Stimulated activated naive B cell treated with anti-CD40 and anti-IgM and Interleukin-4, amounts not matched to agents 10 μg/mL and 1 μg/mL and 100 μg/mL, for 72 hours (primary cell): ENCODE data around the gene TSPAN17.
A peak's percentile ranks its signal among the peaks of the same experiment; 100 is the strongest.
"Not testable (repeated sequence)": the region's sequence is repeated elsewhere in the genome, so short reads cannot be mapped to it uniquely, and the experiment has no call there.

Experiments used
- ATAC-seq, 2 donors: fragments of 150-1000 bp; cut with Tn5 transposase; replicated peaks; 2 replicates each; pipeline ENCODE4 v1.10.0; 2021; ENCODE audit warnings: moderate library complexity in 1 of 2
- DNase-seq: peaks from one replicate; pipeline ENCODE4 v3.0.0; 2021
- H3K27ac Mint-ChIP-seq: one replicate; pipeline ENCODE4 v1.8.0; 2022; ENCODE audit warnings: mild to moderate bottlenecking, mixed read lengths
- H3K27me3 Mint-ChIP-seq, 2 donors: one replicate each; pipeline ENCODE4 v1.8.0; 2022; ENCODE audit warnings: mixed read lengths in 2 of 2
- H3K36me3 Mint-ChIP-seq, 2 donors: one replicate each; pipeline ENCODE4 v1.8.0; 2022; ENCODE audit warnings: mixed read lengths in 2 of 2, mild to moderate bottlenecking in 1 of 2
- H3K4me1 Mint-ChIP-seq, 2 donors: one replicate each; pipeline ENCODE4 v1.8.0; 2022; ENCODE audit warnings: mixed read lengths in 2 of 2, mild to moderate bottlenecking in 1 of 2
- H3K4me3 Mint-ChIP-seq, 2 donors: one replicate each; pipeline ENCODE4 v1.8.0; 2022; ENCODE audit warnings: mild to moderate bottlenecking in 2 of 2, mixed read lengths in 2 of 2, moderate library complexity in 1 of 2
- H3K9me3 Mint-ChIP-seq, 2 donors: one replicate each; pipeline ENCODE4 v1.8.0; 2022; ENCODE audit warnings: mixed read lengths in 2 of 2, mild to moderate bottlenecking in 1 of 2

The TSPAN17 gene, protein sequence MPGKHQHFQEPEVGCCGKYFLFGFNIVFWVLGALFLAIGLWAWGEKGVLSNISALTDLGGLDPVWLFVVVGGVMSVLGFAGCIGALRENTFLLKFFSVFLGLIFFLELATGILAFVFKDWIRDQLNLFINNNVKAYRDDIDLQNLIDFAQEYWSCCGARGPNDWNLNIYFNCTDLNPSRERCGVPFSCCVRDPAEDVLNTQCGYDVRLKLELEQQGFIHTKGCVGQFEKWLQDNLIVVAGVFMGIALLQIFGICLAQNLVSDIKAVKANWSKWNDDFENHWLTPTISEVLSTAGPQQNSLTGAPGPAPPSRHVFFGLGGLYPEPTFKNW

DNA sequence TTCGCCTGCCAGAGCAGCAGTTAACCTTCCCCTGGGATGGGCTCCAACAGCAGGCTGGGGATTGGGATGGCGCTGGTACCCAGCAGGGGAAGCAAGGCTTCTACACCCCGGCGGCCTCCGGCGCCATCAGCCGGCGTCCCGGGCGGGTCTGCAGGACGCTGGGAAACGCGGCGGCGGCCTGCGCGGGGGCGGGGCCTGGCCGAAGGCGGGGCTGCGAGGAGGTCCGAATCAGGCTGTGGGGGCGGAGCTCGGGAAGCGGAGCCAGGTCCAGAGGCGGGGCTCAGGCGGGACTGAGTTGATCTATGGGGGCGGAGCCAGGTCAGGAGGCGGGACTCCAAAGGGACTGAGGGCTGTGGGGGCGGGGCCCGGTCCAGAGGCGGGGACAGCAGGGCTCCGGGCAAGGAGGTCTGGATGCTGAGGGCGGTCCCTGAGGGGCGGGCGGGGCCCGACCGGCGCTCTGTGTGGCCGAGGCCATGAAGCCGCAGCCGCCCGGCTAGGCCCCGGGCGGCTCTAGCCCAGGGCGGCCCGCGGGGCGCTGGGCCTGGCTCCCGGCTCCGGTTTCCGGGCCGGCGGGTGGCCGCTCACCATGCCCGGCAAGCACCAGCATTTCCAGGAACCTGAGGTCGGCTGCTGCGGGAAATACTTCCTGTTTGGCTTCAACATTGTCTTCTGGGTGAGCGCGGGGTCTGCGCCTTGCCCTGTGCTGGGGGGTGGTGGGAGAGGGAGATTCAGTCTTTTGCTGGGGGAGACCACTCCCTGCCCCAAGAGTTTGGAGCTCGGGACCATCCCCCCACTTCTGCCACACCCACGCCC lies at the start of gene TSPAN17:
Gene TSPAN17, plus strand, starts transcription at position 455 of the 813 bp plus-strand sequence. Its CDS starts 132 bp downstream, at position 587.
- ATAC-seq: peak; percentile 93 to 98
- H3K27ac Mint-ChIP-seq: peak within 1 kb of the TSS; percentile 97
- peak; percentile 100 for DNase-seq
- H3K9me3 Mint-ChIP-seq: no peaks in the 10 kb centered on the region
- peak within 1 kb of the TSS; percentile 90 to 95 for H3K4me3 Mint-ChIP-seq
- H3K36me3 Mint-ChIP-seq: peaks cover 0 to 14% of the 10 kb centered on the region in 2 donors
- H3K27me3 Mint-ChIP-seq: no peaks in the 10 kb centered on the region
- H3K4me1 Mint-ChIP-seq: peaks cover 36 to 54% of the 10 kb centered on the region in 2 donors

DNA sequence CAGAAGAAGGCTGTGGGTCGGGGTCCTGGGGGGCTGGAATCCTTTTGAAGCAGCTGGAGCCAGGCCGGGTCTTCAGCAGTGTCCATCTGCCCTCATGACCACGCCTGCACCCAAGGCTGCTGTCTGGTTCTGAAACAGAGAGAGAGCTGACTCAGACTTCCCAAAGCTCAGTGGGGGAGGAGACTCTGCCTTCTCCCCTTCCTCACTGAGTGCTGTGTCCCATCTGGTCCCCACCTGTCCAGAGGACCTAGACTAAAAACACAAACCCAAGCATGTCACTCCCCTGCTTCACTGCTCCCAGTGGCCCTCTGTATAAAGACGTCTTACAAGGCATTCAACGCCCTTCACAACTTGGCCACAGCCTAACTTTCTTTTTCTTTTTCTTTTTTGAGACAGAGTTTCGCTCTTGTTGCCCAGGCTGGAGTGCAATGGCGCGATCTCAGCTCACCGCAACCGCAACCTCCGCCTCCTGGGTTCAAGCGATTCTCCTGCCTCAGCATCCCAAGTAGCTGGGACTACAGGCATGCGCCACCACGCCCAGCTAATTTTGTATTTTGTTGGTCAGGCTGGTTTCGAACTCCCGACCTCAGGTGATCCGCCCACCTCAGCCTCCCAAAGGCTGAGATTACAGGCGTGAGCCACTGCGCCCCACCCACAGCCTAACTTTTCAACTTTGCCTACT lies 47.4 kb upstream of the TSPAN17 start:
- H3K27me3 Mint-ChIP-seq: peaks cover 21 to 31% of the 10 kb centered on the region in 2 donors
- not testable (repeated sequence) for ATAC-seq, H3K27ac Mint-ChIP-seq, H3K36me3 Mint-ChIP-seq, H3K4me3 Mint-ChIP-seq, DNase-seq, H3K9me3 Mint-ChIP-seq, H3K4me1 Mint-ChIP-seq

DNA sequence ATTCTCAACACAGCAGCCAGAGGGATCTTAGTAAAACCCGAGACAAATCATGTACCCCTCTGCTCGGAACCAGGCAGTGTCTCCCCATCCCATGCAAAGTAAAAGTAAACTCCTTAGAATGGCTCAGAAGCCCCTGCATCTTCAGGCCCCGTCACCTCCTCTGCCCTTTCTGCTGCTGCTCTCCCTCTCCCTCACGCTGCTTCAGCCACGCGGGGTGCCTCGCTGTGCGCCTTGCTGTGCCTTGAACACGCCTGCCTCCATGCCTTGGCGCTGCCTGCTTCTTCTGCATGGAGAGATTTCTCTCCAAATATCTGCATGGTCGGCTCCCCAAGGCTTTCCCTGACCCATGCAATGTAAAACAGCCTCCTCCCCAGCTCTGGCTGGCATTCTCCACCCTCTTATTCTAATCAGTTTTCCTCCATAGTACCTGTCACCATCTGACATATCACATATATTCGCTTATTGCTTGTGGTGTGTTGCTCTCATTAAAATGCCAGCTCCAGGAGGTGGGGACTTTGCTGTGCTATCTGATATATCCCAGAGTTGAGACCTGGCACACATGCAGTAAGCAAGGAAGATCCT lies 45.3 kb upstream of the TSPAN17 start:
- DNase-seq (no peak), ATAC-seq (no peak)
- no peak overlapping the region for H3K27ac Mint-ChIP-seq
- H3K9me3 Mint-ChIP-seq: no peaks in the 10 kb centered on the region
- no peak overlapping the region for H3K4me3 Mint-ChIP-seq
- peaks cover 0 to 6% of the 10 kb centered on the region in 2 donors for H3K36me3 Mint-ChIP-seq
- H3K27me3 Mint-ChIP-seq: peaks cover 11 to 16% of the 10 kb centered on the region in 2 donors
- no peaks in the 10 kb centered on the region for H3K4me1 Mint-ChIP-seq

DNA sequence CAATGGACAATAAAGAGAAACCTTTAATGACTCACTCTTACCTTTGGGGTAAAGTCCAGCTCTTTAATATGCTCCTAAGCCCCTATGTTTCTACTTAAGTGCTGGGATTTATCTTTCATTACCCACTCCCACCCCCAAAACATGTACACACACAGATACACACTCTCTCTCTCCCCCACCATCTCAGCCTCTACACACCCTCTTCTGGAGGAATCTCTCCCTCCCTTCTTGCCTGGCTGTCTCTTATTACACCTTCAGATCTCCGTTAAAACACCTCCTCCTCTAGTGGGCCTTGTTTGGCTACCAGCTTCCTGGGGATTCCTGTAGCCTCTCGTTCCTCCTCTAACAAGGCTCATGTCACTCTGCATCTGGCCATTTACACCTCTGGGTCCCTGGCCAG lies 44.2 kb upstream of the TSPAN17 start:
- Mint-ChIP-seq H3K9me3 (no peaks in the 10 kb centered on the region), H3K4me3 (no peak overlapping the region), H3K4me1 (peaks cover 0 to 2% of the 10 kb centered on the region in 2 donors), H3K36me3 (peaks cover 0 to 6% of the 10 kb centered on the region in 2 donors), H3K27me3 (peaks cover 8 to 10% of the 10 kb centered on the region in 2 donors), H3K27ac (no peak overlapping the region)
- DNase-seq (no peak), ATAC-seq (no peak)

DNA sequence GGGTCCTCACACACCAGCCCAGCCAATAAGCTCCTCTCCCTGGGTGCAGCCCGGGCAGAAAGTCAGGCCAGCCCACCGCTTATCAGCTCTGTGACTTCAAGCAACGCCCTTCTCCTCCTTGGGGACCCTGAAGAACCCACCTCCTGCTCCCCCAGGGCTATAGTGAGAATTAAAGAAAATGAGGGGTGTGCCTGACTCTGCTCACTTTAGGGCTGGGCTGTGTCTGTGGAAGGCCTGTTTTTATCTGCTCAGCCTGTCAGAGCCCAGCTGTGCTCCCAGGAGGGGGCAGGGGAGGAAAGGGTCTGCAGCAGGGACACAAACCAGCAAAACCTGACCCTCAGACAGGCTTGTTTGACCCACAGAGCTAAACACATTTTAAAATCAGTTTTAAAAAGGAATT lies 41.3 kb upstream of the TSPAN17 start:
- H3K27me3 Mint-ChIP-seq: peaks cover 7% of the 10 kb centered on the region in 2 donors
- ATAC-seq (no peak), DNase-seq (no peak)
- H3K4me3 Mint-ChIP-seq: no peak overlapping the region
- H3K36me3 Mint-ChIP-seq: peaks cover 1 to 6% of the 10 kb centered on the region in 2 donors
- no peak overlapping the region for H3K27ac Mint-ChIP-seq
- H3K9me3 Mint-ChIP-seq: no peaks in the 10 kb centered on the region
- peaks cover 9 to 10% of the 10 kb centered on the region in 2 donors for H3K4me1 Mint-ChIP-seq

DNA sequence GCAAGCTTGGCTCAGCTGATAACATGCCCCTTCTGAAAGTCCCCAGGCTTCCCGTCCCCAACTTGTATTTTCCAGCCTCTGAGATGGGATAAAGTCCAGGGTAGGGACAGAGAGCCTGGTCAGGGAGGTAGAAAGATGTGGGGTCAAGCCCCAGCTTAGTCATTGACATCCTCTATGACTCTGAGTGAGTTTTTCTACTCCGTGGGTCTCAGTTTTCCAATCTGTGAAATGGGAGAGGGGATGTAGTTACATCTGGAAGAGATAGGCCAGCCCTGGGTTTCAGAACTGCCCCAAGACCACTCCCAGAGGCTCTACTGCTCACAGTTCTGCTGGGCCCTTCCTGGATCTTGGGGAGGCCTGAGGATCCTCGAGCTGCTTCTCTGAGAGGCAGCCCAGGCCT lies 40.4 kb upstream of the TSPAN17 start:
- no peak for ATAC-seq
- no peak for DNase-seq
- H3K27ac Mint-ChIP-seq: no peak overlapping the region
- H3K4me1 Mint-ChIP-seq: peaks cover 9 to 13% of the 10 kb centered on the region in 2 donors
- no peak overlapping the region for H3K4me3 Mint-ChIP-seq
- H3K36me3 Mint-ChIP-seq: peaks cover 2 to 6% of the 10 kb centered on the region in 2 donors
- H3K27me3 Mint-ChIP-seq: peaks cover 13% of the 10 kb centered on the region in 2 donors
- H3K9me3 Mint-ChIP-seq: no peaks in the 10 kb centered on the region

DNA sequence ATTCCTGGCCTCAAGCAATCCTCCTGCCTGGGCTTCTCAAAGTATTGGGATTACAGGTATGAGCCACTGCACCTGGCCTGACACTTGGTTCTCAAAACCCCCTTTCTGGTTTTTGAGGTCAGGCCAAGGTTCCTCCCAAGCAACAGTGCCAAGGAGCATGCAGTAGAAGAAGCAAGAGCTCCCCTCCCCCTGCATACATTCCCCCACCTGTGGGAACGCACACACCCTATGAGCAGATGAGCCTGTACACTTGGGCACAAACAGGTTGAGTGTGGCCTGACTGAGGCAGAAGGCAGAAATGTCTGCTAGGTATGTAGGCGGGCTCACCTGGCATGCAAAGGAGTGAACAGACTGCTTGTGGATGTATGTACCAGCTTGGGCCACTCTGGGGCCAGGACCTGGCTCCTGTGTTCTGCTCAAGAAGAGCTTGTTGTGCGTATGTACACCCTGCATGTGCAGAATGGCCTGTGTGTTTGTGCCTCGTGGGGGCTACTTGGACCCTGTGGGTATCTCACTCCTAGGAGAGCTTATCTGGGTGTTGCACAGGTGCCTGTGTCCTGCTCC lies 39.1 kb upstream of the TSPAN17 start:
- peaks cover 23 to 24% of the 10 kb centered on the region in 2 donors for H3K27me3 Mint-ChIP-seq
- DNase-seq: no peak
- H3K36me3 Mint-ChIP-seq: peaks cover 2 to 6% of the 10 kb centered on the region in 2 donors
- peak overlapping the region; percentile 40 for H3K27ac Mint-ChIP-seq
- no peaks in the 10 kb centered on the region for H3K9me3 Mint-ChIP-seq
- H3K4me1 Mint-ChIP-seq: peaks cover 9 to 13% of the 10 kb centered on the region in 2 donors
- no peak for ATAC-seq
- peak overlapping the region; percentile 32 to 96 for H3K4me3 Mint-ChIP-seq

DNA sequence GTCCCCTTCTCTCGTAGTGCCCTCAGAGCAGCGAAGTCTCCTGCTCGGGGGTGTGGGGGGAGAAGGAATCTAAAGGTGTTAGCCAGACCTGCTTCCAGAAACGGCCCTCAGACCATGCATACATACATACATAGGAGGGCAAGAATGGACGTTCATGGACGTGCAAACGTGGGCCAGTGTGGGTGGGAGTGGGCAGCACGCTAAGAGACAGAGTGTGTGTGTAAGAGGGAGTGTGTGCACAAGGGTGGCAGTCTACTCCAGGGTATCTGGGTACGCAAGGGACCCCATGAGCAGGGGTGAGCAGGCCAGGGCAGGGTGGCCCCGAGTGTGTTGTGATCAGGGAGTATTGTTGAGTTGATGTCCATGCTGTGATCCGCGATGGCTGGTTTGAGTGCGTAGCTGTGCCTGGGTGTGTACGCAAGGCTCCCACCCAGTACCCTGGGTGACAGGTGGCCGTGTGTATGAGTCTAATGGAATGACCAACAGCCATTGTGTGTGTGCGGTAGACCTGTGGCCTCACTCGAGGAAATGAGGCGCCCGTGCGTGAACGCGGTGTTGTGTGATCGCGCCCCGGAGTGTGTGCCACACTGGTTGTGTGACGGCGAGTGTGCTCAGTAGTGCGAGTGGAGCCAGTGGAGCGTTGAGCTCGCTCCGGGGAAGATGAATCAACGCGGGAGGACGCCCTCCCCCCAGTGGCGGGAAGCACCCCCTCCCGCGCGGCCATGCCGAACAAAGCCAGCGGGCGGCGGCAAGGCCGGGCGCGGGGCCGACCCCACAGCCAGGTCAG lies 38.2 kb upstream of the TSPAN17 start:
- H3K4me3 Mint-ChIP-seq: peak overlapping the region; percentile 92 to 96
- ATAC-seq: peak; percentile 49 to 57
- peak overlapping the region; percentile 88 for H3K27ac Mint-ChIP-seq
- peaks cover 2 to 6% of the 10 kb centered on the region in 2 donors for H3K36me3 Mint-ChIP-seq
- peaks cover 24 to 31% of the 10 kb centered on the region in 2 donors for H3K27me3 Mint-ChIP-seq
- peaks cover 9 to 13% of the 10 kb centered on the region in 2 donors for H3K4me1 Mint-ChIP-seq
- no peaks in the 10 kb centered on the region for H3K9me3 Mint-ChIP-seq
- DNase-seq: peak; percentile 23

DNA sequence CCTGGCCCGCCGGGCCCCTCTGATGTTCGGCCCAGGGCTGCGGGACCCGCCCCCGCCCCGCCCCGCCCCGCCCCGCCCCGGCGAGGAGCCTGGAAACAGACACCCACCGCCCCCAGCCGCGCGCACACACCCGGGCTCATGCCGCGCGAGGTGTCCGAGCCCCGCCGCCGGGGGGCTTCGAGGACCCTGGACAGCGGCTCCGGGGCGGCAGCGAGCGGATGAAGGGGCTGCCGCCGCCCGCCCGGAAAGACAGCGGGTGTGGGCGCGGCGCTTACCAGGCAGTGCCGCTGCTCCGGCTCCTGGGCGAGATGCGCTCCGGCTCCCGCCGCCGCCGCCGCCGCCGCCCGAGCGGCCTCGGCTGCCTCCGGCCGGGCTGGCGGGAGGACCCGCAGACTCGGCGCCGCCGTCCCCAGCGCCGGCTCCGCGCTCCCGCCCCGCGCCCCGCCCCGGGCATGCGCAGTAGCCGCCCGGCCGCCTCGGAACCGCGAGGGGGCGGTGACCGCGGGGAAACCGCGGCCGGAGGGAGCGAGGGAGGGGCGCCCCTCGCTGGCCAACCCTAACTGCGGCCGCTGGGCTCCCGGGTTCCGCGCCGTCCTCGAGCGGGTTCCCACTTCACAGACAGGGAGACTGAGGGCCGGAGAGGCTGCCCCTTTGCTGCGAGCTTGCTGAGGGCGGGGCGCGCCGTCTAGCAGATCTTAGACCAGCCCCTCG lies 37.4 kb upstream of the TSPAN17 start, which contains the start of gene GPRIN1:
Gene GPRIN1, minus strand, starts transcription at position 433 of the 711 bp plus-strand sequence. CDS start 10,322 bp downstream, outside the sequence.
- peak within 1 kb of the TSS; percentile 92 to 96 for H3K4me3 Mint-ChIP-seq
- peak within 1 kb of the TSS; percentile 88 for H3K27ac Mint-ChIP-seq
- ATAC-seq (peak; percentile 75 to 83), DNase-seq (peak; percentile 55)
- peaks cover 27 to 36% of the 10 kb centered on the region in 2 donors for H3K27me3 Mint-ChIP-seq
- peaks cover 9 to 13% of the 10 kb centered on the region in 2 donors for H3K4me1 Mint-ChIP-seq
- no peaks in the 10 kb centered on the region for H3K9me3 Mint-ChIP-seq
- peaks cover 2 to 6% of the 10 kb centered on the region in 2 donors for H3K36me3 Mint-ChIP-seq

DNA sequence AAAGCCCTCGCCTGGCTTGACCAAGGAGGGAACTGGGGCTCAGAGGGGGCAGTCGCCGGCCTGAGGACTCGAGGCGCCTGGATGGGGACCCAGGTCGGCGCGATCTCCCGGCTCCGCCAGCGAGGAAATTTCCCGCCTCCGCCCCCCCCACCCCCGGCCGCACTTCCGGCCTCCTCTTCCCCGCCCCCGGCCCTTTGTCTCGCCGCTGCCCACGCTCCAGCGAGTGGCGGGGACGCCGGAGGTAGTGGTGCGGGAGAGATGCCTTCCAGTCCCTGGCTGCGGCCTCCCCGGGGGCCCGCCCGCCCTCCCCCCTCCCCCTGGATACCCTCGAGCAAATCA lies 36.9 kb upstream of the TSPAN17 start:
- Mint-ChIP-seq H3K4me1 (peaks cover 9 to 13% of the 10 kb centered on the region in 2 donors), H3K9me3 (no peaks in the 10 kb centered on the region), H3K27me3 (peaks cover 32 to 38% of the 10 kb centered on the region in 2 donors), H3K27ac (peak overlapping the region; percentile 79), H3K36me3 (peaks cover 2 to 6% of the 10 kb centered on the region in 2 donors), H3K4me3 (peak overlapping the region; percentile 74 to 76)
- peak; percentile 7 to 12 for ATAC-seq
- DNase-seq: no peak

DNA sequence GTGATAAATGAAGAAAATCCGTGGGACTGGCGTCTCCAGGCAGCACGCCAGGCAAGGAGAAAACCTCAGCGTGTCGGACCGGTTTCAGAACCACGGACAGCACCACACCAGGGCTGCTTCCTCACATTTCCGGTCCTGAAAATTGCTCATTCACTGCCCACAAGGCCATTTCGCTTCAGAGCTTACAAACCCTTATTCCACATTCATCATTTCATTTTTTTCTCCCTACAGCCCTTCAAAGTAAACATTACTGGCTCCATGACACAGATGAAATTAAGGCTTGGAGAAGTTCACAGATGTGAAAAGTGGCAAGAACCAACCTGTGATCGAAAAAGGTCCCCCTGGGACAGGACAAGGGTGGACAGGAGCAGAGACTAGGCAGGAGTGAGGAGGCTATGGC lies 35.8 kb upstream of the TSPAN17 start:
- Mint-ChIP-seq H3K4me3 (peak overlapping the region in 1 of 2 donors; percentile 3), H3K4me1 (peaks cover 9 to 13% of the 10 kb centered on the region in 2 donors), H3K27ac (no peak overlapping the region), H3K9me3 (no peaks in the 10 kb centered on the region), H3K27me3 (peaks cover 43 to 47% of the 10 kb centered on the region in 2 donors), H3K36me3 (peaks cover 2 to 6% of the 10 kb centered on the region in 2 donors)
- ATAC-seq: no peak
- no peak for DNase-seq

DNA sequence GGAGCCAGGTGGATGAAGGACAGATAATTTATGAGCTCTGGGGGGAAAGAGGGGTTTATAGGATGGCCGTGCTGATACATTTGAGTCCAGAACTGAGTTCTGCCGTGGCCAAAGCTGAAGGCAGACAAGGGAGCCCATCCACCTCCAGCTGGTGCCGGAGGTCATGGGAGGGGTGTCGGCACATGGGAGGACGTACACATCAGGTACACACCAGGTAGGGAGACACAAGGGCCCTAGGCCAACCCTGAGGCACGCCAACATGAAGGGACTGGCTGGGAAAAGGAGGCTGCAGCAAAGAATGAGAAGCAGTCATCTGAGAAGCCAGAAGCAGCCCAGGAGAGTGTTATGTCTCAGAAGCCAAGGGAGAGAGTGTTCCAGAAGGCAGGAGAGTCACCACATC lies 35.3 kb upstream of the TSPAN17 start:
- H3K27ac Mint-ChIP-seq: no peak overlapping the region
- no peak overlapping the region for H3K4me3 Mint-ChIP-seq
- peaks cover 2 to 6% of the 10 kb centered on the region in 2 donors for H3K36me3 Mint-ChIP-seq
- no peak for DNase-seq
- no peak for ATAC-seq
- H3K27me3 Mint-ChIP-seq: peaks cover 48 to 53% of the 10 kb centered on the region in 2 donors
- H3K9me3 Mint-ChIP-seq: no peaks in the 10 kb centered on the region
- H3K4me1 Mint-ChIP-seq: peaks cover 9 to 13% of the 10 kb centered on the region in 2 donors
